ENCODE data around the gene ATP2A2.
A peak's percentile ranks its signal among the peaks of the same experiment; 100 is the strongest.

The ATP2A2 gene

GRCh38 chr12:110329710-110330109 is 48.7 kb downstream of the ATP2A2 start:
- Histone ChIP-seq H3K27me3 (ENCODE audit: insufficient read depth, poor library complexity, severe bottlenecking) (no peaks in the 10 kb centered on the region), H3K4me3 (ENCODE audit: severe bottlenecking) (no peak overlapping the region), H3K9me3 (ENCODE audit: severe bottlenecking) (no peaks in the 10 kb centered on the region), H3K36me3 (ENCODE audit: low read depth) (peaks cover 100% of the 10 kb centered on the region), H3K27ac (ENCODE audit: poor library complexity, severe bottlenecking) (peak overlapping the region; percentile 10), H3K4me1 (ENCODE audit: insufficient read depth, poor library complexity, severe bottlenecking) (peaks cover 17% of the 10 kb centered on the region)
- TF ChIP-seq, protein P1, sequence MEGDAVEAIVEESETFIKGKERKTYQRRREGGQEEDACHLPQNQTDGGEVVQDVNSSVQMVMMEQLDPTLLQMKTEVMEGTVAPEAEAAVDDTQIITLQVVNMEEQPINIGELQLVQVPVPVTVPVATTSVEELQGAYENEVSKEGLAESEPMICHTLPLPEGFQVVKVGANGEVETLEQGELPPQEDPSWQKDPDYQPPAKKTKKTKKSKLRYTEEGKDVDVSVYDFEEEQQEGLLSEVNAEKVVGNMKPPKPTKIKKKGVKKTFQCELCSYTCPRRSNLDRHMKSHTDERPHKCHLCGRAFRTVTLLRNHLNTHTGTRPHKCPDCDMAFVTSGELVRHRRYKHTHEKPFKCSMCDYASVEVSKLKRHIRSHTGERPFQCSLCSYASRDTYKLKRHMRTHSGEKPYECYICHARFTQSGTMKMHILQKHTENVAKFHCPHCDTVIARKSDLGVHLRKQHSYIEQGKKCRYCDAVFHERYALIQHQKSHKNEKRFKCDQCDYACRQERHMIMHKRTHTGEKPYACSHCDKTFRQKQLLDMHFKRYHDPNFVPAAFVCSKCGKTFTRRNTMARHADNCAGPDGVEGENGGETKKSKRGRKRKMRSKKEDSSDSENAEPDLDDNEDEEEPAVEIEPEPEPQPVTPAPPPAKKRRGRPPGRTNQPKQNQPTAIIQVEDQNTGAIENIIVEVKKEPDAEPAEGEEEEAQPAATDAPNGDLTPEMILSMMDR (IDR thresholded peaks at IDR 0.05; ENCODE audit: poor library complexity, severe bottlenecking) = no peak
- ATAC-seq (ENCODE audit: low read depth) (no peak), DNase-seq (ENCODE audit: low spot score) (no peak)

DNA sequence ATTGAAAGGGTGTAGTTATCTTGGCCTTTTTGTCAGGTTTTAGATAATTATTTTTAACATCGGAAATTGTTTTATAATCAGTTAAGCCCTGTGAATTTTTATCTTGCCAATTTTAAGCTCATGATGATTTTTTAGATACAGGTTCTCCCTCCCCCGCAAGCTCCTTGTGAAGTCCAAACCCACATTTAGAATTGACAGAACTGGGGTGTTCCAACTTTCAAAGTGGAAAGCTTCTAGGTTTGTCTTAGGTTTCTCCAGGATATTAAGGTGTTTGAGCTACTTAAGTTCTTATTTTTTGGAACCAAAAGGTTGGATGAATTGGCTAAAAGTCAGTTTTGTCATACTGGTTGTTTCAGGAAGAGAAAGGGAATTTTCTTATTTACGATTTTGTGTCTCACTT is 49.1 kb downstream of the ATP2A2 start:
- Histone ChIP-seq H3K27ac (ENCODE audit: poor library complexity, severe bottlenecking) (peak overlapping the region; percentile 10), H3K4me3 (ENCODE audit: severe bottlenecking) (no peak overlapping the region), H3K4me1 (ENCODE audit: insufficient read depth, poor library complexity, severe bottlenecking) (peaks cover 17% of the 10 kb centered on the region), H3K36me3 (ENCODE audit: low read depth) (peaks cover 100% of the 10 kb centered on the region), H3K9me3 (ENCODE audit: severe bottlenecking) (no peaks in the 10 kb centered on the region), H3K27me3 (ENCODE audit: insufficient read depth, poor library complexity, severe bottlenecking) (no peaks in the 10 kb centered on the region)
- DNase-seq (ENCODE audit: low spot score) = no peak
- TF ChIP-seq, protein P1 (IDR thresholded peaks at IDR 0.05; ENCODE audit: poor library complexity, severe bottlenecking) = no peak
- ATAC-seq (ENCODE audit: low read depth) = no peak

- TF ChIP-seq, protein P1 (IDR thresholded peaks at IDR 0.05; ENCODE audit: poor library complexity, severe bottlenecking) = no peak
- H3K27ac ChIP-seq (ENCODE audit: poor library complexity, severe bottlenecking) = peak overlapping the region; percentile 10
- peaks cover 17% of the 10 kb centered on the region for H3K4me1 ChIP-seq (ENCODE audit: insufficient read depth, poor library complexity, severe bottlenecking)
- H3K36me3 ChIP-seq (ENCODE audit: low read depth) = peaks cover 100% of the 10 kb centered on the region
- H3K9me3 ChIP-seq (ENCODE audit: severe bottlenecking) = no peaks in the 10 kb centered on the region
- H3K27me3 ChIP-seq (ENCODE audit: insufficient read depth, poor library complexity, severe bottlenecking) = no peaks in the 10 kb centered on the region
- H3K4me3 ChIP-seq (ENCODE audit: severe bottlenecking) = no peak overlapping the region
- ATAC-seq (ENCODE audit: low read depth) (no peak), DNase-seq (ENCODE audit: low spot score) (no peak)
Measured at GRCh38 chr12:110330544-110330943, 49.5 kb downstream of the ATP2A2 start.

DNA sequence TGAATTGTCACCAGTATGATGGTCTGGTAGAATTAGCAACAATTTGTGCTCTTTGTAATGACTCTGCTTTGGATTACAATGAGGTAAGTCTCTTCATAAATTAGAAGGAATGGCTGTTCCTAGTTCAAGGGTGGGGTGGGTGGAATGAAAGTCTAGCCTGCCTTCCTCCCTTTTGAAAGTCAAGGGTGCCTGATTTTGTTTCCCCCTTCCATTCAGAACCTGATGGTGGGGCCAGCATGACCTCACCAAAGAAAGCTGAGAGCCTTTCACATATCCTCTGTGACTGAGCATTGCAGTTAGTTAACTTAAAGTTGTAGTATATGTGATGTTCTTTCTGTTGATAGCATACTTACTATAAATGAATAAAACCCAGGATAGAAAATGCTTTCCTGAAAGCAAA is 52.2 kb downstream of the ATP2A2 start:
- H3K4me1 ChIP-seq (ENCODE audit: insufficient read depth, poor library complexity, severe bottlenecking) = peaks cover 17% of the 10 kb centered on the region
- H3K9me3 ChIP-seq (ENCODE audit: severe bottlenecking) = no peaks in the 10 kb centered on the region
- H3K27ac ChIP-seq (ENCODE audit: poor library complexity, severe bottlenecking) = no peak overlapping the region
- TF ChIP-seq, protein P1 (IDR thresholded peaks at IDR 0.05; ENCODE audit: poor library complexity, severe bottlenecking) = no peak
- H3K4me3 ChIP-seq (ENCODE audit: severe bottlenecking) = no peak overlapping the region
- DNase-seq (ENCODE audit: low spot score) (no peak), ATAC-seq (ENCODE audit: low read depth) (no peak)
- H3K27me3 ChIP-seq (ENCODE audit: insufficient read depth, poor library complexity, severe bottlenecking) = no peaks in the 10 kb centered on the region
- peaks cover 100% of the 10 kb centered on the region for H3K36me3 ChIP-seq (ENCODE audit: low read depth)

- peaks cover 20% of the 10 kb centered on the region for H3K4me1 ChIP-seq (ENCODE audit: insufficient read depth, poor library complexity, severe bottlenecking)
- no peak overlapping the region for H3K4me3 ChIP-seq (ENCODE audit: severe bottlenecking)
- H3K9me3 ChIP-seq (ENCODE audit: severe bottlenecking) = no peaks in the 10 kb centered on the region
- H3K36me3 ChIP-seq (ENCODE audit: low read depth) = peaks cover 100% of the 10 kb centered on the region
- no peak for DNase-seq (ENCODE audit: low spot score)
- H3K27me3 ChIP-seq (ENCODE audit: insufficient read depth, poor library complexity, severe bottlenecking) = no peaks in the 10 kb centered on the region
- ATAC-seq (ENCODE audit: low read depth) = no peak
- H3K27ac ChIP-seq (ENCODE audit: poor library complexity, severe bottlenecking) = no peak overlapping the region
- TF ChIP-seq, protein P1 (IDR thresholded peaks at IDR 0.05; ENCODE audit: poor library complexity, severe bottlenecking) = no peak
Measured at GRCh38 chr12:110335481-110336045, 54.5 kb downstream of the ATP2A2 start.
